Ovary (tissue), 3 donors: ENCODE results near the gene COL8A1.

Experiments used
- EP300 ChIP-seq: sonication (generic); formaldehyde crosslinking; IDR thresholded peaks from one replicate; pipeline ENCODE4 v1.6.1; 2017; ENCODE audit warnings: antibody characterized with exemption
- POLR2A ChIP-seq: fragments of 450-650 bp; IDR thresholded peaks from one replicate; pipeline ENCODE4 v1.6.1; 2017; ENCODE audit warnings: antibody characterized with exemption, mild to moderate bottlenecking, moderate library complexity
- TF ChIP-seq, protein P1 (sequence below), 3 donors: fragments of 450-650 bp in 2 of 3; fragments of 200-600 bp in 1 of 3; IDR thresholded peaks; one replicate each; pipeline versions ENCODE4 v1.5.1 to v1.8.0; 2016 to 2022; ENCODE audit warnings: antibody characterized with exemption in 3 of 3, mild to moderate bottlenecking in 1 of 3
- donor health status: DM: no; HTN: no; CAD: no.

- TF ChIP-seq, protein P1, sequence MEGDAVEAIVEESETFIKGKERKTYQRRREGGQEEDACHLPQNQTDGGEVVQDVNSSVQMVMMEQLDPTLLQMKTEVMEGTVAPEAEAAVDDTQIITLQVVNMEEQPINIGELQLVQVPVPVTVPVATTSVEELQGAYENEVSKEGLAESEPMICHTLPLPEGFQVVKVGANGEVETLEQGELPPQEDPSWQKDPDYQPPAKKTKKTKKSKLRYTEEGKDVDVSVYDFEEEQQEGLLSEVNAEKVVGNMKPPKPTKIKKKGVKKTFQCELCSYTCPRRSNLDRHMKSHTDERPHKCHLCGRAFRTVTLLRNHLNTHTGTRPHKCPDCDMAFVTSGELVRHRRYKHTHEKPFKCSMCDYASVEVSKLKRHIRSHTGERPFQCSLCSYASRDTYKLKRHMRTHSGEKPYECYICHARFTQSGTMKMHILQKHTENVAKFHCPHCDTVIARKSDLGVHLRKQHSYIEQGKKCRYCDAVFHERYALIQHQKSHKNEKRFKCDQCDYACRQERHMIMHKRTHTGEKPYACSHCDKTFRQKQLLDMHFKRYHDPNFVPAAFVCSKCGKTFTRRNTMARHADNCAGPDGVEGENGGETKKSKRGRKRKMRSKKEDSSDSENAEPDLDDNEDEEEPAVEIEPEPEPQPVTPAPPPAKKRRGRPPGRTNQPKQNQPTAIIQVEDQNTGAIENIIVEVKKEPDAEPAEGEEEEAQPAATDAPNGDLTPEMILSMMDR (IDR thresholded peaks at IDR 0.05) = no peak
- TF ChIP-seq POLR2A (no peak), EP300 (no peak)
Observed at GRCh38 chr3:99666201-99666600, 27.8 kb downstream of the COL8A1 start.
